GM18526 (cell line): Measurements from ENCODE around the gene MORF4L1.
A peak's percentile ranks its signal among the peaks of the same experiment; 100 is the strongest.

ENCODE experiments used
- POLR2A ChIP-seq: IDR thresholded peaks from 3 replicates; pipeline ENCODE4 v1.6.1; 2011; ENCODE audit not compliant: insufficient read length; ENCODE audit errors: extremely low read depth

Gene MORF4L1

GRCh38 chr15:78921517-78921916, 48.8 kb downstream of the MORF4L1 start:
- peak; percentile 27 for TF ChIP-seq POLR2A

DNA sequence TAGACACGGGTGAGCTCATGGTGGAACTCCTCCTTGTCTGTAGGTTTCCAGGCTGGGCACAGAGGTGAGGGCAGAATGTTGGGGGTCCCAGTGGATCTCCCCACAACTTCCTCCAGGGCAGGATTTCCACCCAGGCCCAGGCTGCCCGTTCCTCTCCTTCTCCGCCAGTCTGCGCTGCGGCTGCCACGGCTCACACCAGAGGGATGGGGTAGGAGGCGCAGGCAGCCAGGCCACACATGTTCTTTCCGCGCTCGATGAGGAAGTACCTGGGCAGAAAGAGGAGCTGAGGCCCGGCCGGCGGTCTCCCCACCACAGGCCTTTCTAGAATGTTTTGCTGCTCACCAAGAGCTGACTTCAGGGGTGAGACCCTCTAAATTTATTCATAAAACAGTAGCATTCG, 49.2 kb downstream of the MORF4L1 start:
- TF ChIP-seq POLR2A = no peak

DNA sequence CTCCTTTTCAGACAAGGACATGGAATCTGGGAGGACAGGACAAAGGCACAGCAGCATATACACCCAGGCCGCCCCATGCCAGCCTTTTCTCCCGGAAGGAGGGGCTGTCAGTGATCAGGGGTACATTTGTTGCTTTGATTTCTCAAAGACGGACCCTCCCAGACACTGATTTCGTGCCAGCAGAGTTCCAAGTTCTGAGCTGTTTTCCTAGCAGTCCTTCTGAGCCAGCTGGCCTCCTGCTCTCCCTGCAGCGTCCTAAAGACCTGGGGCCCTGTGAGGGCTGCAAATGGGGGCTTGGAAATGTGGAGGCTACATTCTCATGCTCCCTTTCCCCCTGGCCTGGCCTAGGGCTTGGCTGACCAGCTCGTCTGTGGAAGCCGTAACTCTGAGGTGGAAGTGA, 49.8 kb downstream of the MORF4L1 start:
- TF ChIP-seq POLR2A = peak; percentile 25

- TF ChIP-seq POLR2A = no peak
Measured at GRCh38 chr15:78923015-78923414, 50.3 kb downstream of the MORF4L1 start.

- no peak for TF ChIP-seq POLR2A
Measured at GRCh38 chr15:78923480-78924360, 51.0 kb downstream of the MORF4L1 start.

GRCh38 chr15:78925076-78925624, 52.5 kb downstream of the MORF4L1 start:
- TF ChIP-seq POLR2A = peak; percentile 20

GRCh38 chr15:78925956-78926743, 53.5 kb downstream of the MORF4L1 start:
- no peak for TF ChIP-seq POLR2A

- TF ChIP-seq POLR2A = no peak
Measured at GRCh38 chr15:78927077-78927790, 54.5 kb downstream of the MORF4L1 start.

GRCh38 chr15:78928616-78929093, 56.0 kb downstream of the MORF4L1 start:
- TF ChIP-seq POLR2A = no peak

- TF ChIP-seq POLR2A = no peak
Measured at GRCh38 chr15:78929536-78930264, 57.0 kb downstream of the MORF4L1 start.

DNA sequence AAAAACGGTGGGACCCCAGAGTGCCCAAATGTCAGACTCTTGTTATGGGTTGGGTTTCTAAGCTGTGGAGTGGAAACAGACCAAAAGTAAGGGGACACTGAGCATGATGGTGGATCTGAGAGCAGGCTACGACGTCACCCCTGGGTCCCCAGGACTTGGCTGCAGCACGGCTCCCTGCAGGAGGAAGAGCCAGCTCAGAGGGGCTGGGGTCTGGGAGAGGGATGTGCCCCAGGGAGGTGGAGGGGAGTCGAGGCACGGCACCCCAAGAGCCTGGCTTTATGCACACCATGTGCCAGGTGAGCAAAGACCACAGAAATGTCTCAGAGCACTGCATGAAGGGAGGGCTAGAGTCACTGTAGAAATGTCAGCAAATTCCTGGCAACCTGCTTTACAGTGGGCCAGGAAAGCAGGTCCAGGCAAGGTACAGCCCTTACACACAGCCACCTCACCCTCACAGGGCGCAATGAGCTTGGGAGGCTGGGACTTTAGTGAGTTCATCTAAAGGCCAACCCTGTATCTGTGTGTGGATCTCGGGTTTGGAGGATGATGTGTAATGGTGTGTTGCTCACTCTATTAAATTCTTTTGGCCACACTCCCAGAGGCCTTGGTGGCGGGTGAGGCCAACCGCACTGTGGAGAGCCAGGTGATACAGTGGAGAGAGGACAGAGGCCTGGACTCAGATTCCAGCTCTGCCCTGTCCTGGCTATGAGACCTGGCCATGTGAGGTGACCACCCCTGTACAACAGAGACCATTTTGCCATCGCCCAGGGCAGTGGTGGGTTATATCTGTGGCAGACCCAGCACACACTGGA, 58.1 kb downstream of the MORF4L1 start:
- peak; percentile 23 for TF ChIP-seq POLR2A

DNA sequence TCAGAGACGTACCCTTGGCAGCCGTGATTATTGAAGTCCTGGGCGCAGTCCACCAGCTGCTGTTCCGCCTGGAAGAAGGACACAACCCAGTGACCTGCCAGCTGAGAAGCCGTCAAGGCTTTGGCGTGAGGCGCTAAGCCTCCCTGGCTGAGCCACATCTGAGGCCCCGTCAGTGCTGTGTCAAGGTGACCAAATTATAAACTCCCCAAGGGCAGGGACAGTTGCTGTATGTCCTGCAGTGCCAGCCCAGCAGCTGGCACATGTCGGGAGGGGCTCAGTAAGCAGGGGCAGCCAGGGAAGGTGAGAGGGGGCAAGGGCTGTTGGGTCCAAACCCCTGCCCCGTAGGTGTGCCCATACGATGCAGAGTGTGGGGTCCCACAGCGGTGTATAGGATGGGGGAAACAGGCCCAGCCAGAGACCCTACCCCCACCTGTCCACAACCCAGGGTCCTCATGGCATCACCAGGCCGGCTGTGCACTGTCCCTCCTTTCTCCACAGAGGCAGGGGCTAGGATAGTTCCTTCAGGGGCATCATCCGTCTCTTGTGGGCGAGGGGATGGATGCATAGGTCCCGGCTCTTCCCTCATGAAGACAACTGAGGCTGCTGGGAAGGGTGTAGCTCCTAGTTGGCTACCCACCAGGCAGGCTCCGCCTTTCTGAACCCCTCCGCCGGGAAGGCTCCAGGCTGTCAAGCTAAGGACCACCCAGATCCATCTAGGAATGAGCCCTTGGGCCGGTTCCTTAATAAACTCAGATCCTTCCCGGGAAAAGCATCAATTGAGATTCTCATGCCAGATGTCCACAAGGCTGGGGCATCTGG, 59.0 kb downstream of the MORF4L1 start:
- TF ChIP-seq POLR2A = peak; percentile 11
